ENCODE measurements around the gene FRMPD2.

DNA sequence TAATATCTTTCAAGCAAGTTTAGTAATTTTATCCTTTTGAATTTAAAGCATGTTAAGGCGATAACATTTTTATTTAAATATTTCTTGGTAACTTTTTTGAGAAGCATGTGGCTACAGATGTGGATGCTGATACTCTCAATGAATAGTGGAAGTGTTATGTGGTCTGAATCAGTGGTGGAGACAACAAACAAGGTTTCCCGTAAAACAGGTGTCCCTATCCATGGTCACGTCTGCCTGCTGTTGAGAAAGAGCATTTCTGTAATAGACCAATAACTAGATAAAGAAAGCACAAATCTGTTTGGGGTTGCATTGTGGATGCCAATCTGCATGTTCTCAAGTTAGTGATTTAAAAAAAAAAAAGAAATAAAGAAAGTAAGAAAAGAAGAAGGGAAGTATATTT is 18.1 kb upstream of the FRMPD2 start:
- no peak for TF ChIP-seq CTCF (IDR thresholded peaks at IDR 0.05)
- no peak for TF ChIP-seq POLR2A (IDR thresholded peaks at IDR 0.05)

All from heart left ventricle (tissue), 13 donors.